Spinal cord (tissue), 10 donors: ENCODE measurements around the gene BOLA1. TPM values are rescaled to one million over a fixed set of nuclear protein-coding genes. Genes with fewer than 3 reads are reported as not detected.
"Not testable (repeated sequence)": the region's sequence is repeated elsewhere in the genome, so short reads cannot be mapped to it uniquely, and the experiment has no call there.

Source experiments
- DNase-seq, 6 donors: peaks; one replicate each; pipeline versions ENCODE4 v3.0.0 to v3.0.0-alpha.2; 2013 to 2015; ENCODE audit warnings: low spot score in 6 of 6, low read depth in 4 of 6
- H3K27ac ChIP-seq: one replicate; pipeline ENCODE4 v1.5.1; 2013; ENCODE audit warnings: low read depth, low read length, control low read depth
- H3K27me3 ChIP-seq: one replicate; pipeline ENCODE4 v1.6.1; 2013; ENCODE audit warnings: low read length; ENCODE audit not compliant: control insufficient read depth, insufficient read depth
- H3K36me3 ChIP-seq: one replicate; pipeline ENCODE4 v1.6.1; 2013; ENCODE audit warnings: low read length; ENCODE audit not compliant: control insufficient read depth, insufficient read depth
- H3K4me1 ChIP-seq: one replicate; pipeline ENCODE4 v1.6.1; 2013; ENCODE audit warnings: low read length; ENCODE audit not compliant: control insufficient read depth, insufficient read depth
- H3K4me3 ChIP-seq: one replicate; pipeline ENCODE4 v1.5.1; 2013; ENCODE audit warnings: low read depth, low read length, control low read depth
- H3K9me3 ChIP-seq: one replicate; pipeline ENCODE4 v1.6.1; 2013; ENCODE audit warnings: low read length; ENCODE audit not compliant: control insufficient read depth, insufficient read depth
- WGBS: methylation state at CpG from one replicate; pipeline ENCODE4 v1.1.5; 2013; ENCODE audit warnings: missing lambda C conversion rate; ENCODE audit not compliant: insufficient coverage; 5-methylcytosine and 5-hydroxymethylcytosine counted together
- polyA plus RNA-seq, 2 donors: library from polyadenylated mRNA; unstranded; fragments of 120-200 nt; gene quantifications; one replicate each; pipeline ENCODE4 v1.2.1, GENCODE V29; 2013; ENCODE audit not compliant: insufficient read length in 2 of 2
- total RNA-seq, 2 donors: library from RNA; depleted of rRNA in 1 of 2; stranded (reverse); fragments of 120-200 nt in 1 of 2; fragments of >200 nt in 1 of 2; gene quantifications; one replicate each; pipeline versions ENCODE4 v1.2.3 to v1.2.4, GENCODE V29; 2013 to 2014
- donor health status: healthy.

Gene BOLA1
- total and polyA plus RNA-seq, 4 donors = 10.7 to 31.0 (median 24.9) TPM

GRCh38 chr1:149886396-149887195 is 12.8 kb upstream of the BOLA1 start:
- Histone ChIP-seq H3K27ac (peak overlapping the region; percentile 100), H3K4me1 (peaks cover 8% of the 10 kb centered on the region), H3K9me3 (no peaks in the 10 kb centered on the region), H3K36me3 (no peaks in the 10 kb centered on the region), H3K4me3 (peak overlapping the region; percentile 95), H3K27me3 (no peaks in the 10 kb centered on the region)
- DNase-seq = peak; percentile 95 to 100 (median 98)
- WGBS = under 1% methylated on average over 62 of the region's 62 CpGs

GRCh38 chr1:149887196-149887455 is 12.2 kb upstream of the BOLA1 start:
- not testable (repeated sequence) for H3K9me3 ChIP-seq, DNase-seq, H3K27me3 ChIP-seq, H3K36me3 ChIP-seq, H3K4me1 ChIP-seq
- Histone ChIP-seq H3K4me3 (peak overlapping the region; percentile 95), H3K27ac (peak overlapping the region; percentile 100)
- 0% methylated on average over 12 of the region's 13 CpGs for WGBS

- 0% methylated on average over 44 of the region's 46 CpGs for WGBS
- peak; percentile 91 to 99 (median 94) for DNase-seq
- H3K27me3 ChIP-seq = no peaks in the 10 kb centered on the region
Observed at GRCh38 chr1:149887456-149888246, 11.7 kb upstream of the BOLA1 start.

GRCh38 chr1:149888247-149888998 is 10.9 kb upstream of the BOLA1 start:
- Histone ChIP-seq H3K27me3 (no peaks in the 10 kb centered on the region), H3K4me3 (peak overlapping the region; percentile 95), H3K36me3 (no peaks in the 10 kb centered on the region), H3K27ac (peak overlapping the region; percentile 100), H3K4me1 (peaks cover 8% of the 10 kb centered on the region), H3K9me3 (no peaks in the 10 kb centered on the region)
- WGBS = under 1% methylated on average over 28 of the region's 28 CpGs
- peak in 5 of 6 donors; percentile 72 to 94 (median 79) for DNase-seq

More at GRCh38 chr1:149887456-149888246, 11.7 kb upstream of the BOLA1 start:
- Histone ChIP-seq H3K4me3 (peak overlapping the region; percentile 95), H3K9me3 (no peaks in the 10 kb centered on the region), H3K36me3 (no peaks in the 10 kb centered on the region), H3K27ac (peak overlapping the region; percentile 100), H3K4me1 (peaks cover 8% of the 10 kb centered on the region)

- peak overlapping the region; percentile 95 for H3K4me3 ChIP-seq
- H3K4me1 ChIP-seq = peaks cover 8% of the 10 kb centered on the region
- no peaks in the 10 kb centered on the region for H3K9me3 ChIP-seq
- H3K27ac ChIP-seq = peak overlapping the region; percentile 100
- no peaks in the 10 kb centered on the region for H3K36me3 ChIP-seq
- WGBS = 11% methylated on average over 5 of the region's 6 CpGs
- peak in 3 of 6 donors; percentile 28 to 70 (median 58) for DNase-seq
- H3K27me3 ChIP-seq = no peaks in the 10 kb centered on the region
Observed at GRCh38 chr1:149888999-149889289, 10.4 kb upstream of the BOLA1 start.

- Histone ChIP-seq H3K36me3 (no peaks in the 10 kb centered on the region), H3K27me3 (no peaks in the 10 kb centered on the region), H3K4me3 (no peak overlapping the region), H3K27ac (no peak overlapping the region), H3K9me3 (no peaks in the 10 kb centered on the region), H3K4me1 (peaks cover 15% of the 10 kb centered on the region)
- 93% methylated on average over 3 of the region's 4 CpGs for WGBS
- DNase-seq = no peak
Observed at GRCh38 chr1:149896575-149896974, 2.8 kb upstream of the BOLA1 start.

GRCh38 chr1:149903836-149904491 is 4.6 kb downstream of the BOLA1 start:
- Histone ChIP-seq H3K4me1 (peaks cover 14% of the 10 kb centered on the region), H3K36me3 (peaks cover 56% of the 10 kb centered on the region), H3K27ac (no peak overlapping the region), H3K27me3 (no peaks in the 10 kb centered on the region), H3K4me3 (no peak overlapping the region), H3K9me3 (no peaks in the 10 kb centered on the region)
- DNase-seq = no peak
- no CpG with 5 or more reads among the region's 5 CpGs for WGBS

- Histone ChIP-seq H3K27me3 (no peaks in the 10 kb centered on the region), H3K36me3 (peaks cover 83% of the 10 kb centered on the region), H3K27ac (no peak overlapping the region), H3K9me3 (no peaks in the 10 kb centered on the region), H3K4me3 (no peak overlapping the region), H3K4me1 (no peaks in the 10 kb centered on the region)
- 93% methylated on average over 8 of the region's 10 CpGs for WGBS
- no peak for DNase-seq
Observed at GRCh38 chr1:149906570-149907075, 7.3 kb downstream of the BOLA1 start.

- Histone ChIP-seq H3K27ac (no peak overlapping the region), H3K27me3 (no peaks in the 10 kb centered on the region), H3K4me3 (no peak overlapping the region), H3K9me3 (no peaks in the 10 kb centered on the region), H3K4me1 (peaks cover 19% of the 10 kb centered on the region), H3K36me3 (peaks cover 44% of the 10 kb centered on the region)
- no CpG with 5 or more reads among the region's 1 CpG for WGBS
- DNase-seq = no peak
Observed at GRCh38 chr1:149914545-149914944, 15.2 kb downstream of the BOLA1 start.
